ENCODE measurements around the gene PTX4. TPM values are rescaled to one million over a fixed set of nuclear protein-coding genes. Genes with fewer than 3 reads are reported as not detected.
A peak's percentile ranks its signal among the peaks of the same experiment; 100 is the strongest.

The PTX4 gene, protein sequence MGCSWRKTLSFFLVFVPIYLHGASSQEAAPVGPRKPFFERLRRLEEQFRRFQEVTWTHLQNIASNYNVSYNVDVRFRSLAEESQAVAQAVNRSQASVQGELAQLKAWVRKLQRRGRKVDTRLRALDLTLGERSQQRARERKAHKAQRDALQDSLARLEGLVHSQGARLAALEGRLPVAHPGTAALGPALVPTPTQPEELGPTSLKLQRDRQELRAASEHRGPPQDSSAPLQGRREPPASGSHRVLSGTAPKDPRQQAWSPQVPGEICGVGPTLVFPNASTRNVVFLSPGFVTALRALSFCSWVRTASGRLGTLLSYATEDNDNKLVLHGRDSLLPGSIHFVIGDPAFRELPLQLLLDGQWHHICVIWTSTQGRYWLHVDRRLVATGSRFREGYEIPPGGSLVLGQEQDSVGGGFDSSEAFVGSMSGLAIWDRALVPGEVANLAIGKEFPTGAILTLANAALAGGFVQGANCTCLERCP
- not detected for polyA plus RNA-seq (2013, experiment 1 of 2; ENCODE audit: insufficient read length)
- polyA plus RNA-seq (2013, experiment 2 of 2; ENCODE audit: insufficient read length): not detected

DNA sequence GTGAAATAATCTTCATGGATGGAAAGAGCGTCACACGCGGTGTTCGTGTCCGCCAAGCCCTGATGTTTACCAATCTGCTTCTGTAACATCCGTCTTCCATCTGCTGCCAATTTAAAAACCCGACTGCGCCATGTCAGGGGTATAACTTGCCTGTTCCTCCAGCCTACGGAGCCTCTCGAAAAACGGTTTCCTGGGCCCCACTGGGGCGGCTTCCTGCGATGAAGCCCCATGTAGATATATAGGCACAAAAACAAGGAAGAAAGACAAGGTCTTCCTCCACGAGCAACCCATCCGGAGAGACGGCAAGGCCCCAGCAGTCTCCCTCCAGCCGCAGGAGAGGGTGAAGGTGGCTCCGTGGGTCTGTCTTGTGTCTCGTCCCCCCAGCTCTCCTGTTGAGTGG lies at the start of gene PTX4:
PTX4 (minus strand) TSS at position 326 of the 400 bp plus-strand sequence; CDS start at position 291, 35 bp downstream.
- DNase-seq: no peak

DNA sequence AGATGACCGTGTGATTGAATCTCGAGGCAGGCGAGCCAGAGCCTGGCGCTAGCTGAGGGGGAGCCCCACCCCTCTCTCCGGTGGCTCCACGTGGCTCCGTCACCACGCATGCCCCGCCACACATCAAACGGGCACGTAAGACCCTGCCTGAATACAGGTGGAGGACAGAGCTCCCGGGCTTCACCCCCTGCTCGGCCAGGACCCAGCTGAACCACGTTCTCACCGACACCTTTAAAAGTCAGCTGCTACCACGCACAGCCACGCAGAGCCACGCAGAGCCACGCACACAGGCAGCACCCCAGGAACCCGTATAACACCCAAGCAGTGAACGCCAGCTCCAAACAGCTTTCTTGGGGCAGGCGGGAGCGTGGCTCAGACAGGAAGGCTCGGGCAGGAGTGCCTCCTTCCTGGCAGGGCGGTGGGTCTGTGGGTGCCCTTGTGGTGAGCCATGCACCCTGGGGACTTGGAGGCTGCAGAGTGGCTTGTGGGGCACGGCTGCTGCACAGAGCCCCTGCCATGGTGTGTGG lies 49.1 kb upstream of the PTX4 start:
- no peak for DNase-seq

DNA sequence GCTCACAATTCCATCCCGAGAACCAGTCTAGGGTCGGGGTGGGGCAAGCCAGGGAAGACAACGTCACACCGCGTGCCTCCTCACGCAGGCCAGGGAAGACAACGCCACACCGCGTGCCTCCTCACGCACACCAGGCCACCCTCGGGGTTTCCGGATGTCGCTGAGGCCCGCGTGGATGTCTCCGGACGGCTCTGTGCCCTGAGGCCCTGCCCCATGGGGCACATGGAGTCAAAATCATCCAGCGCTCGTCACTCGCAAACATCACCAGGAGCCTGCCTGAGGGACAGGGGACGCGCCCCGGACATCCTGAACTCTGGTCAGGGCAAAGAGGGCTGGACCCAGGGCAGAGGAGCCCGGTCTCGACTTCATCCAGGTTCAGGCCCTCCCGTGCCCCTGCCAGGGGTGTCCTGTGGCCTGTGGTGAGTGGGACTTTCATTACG lies 48.4 kb upstream of the PTX4 start:
- no peak for DNase-seq

DNA sequence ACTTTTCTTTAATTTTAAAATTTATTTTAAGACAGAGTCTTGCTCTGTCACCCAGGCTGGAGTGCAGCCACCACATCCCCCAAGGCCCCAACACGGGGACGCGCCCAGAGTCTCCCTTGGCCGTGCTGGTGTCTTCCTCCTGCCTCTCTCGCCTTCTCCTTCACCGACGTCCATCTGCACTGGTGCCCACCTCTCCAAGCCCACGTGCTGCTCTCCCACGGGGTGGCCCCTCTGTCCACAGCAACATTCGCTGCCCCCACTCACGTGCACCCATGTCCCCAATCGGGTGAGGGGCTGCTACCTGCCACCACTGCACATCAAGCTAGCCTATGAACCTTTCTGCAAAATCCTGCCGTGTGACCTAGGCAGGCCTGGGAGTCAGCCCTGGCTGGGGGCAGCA lies 47.9 kb upstream of the PTX4 start:
- DNase-seq: no peak

DNA sequence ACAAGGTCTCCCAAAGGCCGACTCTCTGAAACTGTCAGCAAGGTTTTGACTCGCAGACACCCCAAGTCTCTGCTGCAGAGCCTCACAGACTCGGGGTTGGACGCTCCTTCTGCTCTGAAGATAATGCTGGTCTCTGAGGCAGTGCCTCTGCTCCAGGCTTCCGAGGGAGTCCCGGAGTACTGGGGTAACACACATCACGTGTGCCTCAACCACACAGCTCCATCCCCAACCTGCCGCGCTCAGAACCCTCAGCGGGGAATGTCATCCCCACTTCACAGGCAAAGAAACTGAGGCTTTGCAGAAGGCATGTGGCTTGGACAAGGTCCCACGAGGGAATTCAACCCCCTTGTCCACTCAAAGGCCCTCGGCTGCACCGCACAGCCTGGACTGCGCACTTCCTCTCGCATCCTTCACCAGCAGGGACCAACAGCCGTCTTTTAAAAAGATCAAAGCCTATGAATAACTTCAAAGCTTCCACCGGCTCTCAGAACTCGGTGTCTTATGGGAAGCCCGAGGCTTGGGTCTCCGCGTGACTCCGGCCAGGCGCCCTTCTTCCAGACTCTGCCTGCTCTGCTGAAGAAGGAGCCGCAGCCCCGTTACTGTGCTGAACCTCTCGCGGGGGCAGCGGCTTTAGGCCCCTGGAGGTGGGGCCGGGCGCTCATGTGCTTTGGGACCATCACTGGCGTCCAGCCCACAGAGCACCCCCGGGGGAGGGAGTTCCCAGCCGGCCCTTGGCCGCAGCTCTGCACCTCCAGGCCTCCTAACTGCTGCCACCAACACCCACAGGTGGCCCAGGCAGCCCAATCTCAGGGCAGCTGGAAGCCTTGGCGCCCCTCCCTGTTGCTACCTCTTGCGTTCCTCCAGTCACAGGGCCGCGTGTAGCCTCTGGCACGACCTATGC lies 46.9 kb upstream of the PTX4 start:
- no peak for DNase-seq

DNA sequence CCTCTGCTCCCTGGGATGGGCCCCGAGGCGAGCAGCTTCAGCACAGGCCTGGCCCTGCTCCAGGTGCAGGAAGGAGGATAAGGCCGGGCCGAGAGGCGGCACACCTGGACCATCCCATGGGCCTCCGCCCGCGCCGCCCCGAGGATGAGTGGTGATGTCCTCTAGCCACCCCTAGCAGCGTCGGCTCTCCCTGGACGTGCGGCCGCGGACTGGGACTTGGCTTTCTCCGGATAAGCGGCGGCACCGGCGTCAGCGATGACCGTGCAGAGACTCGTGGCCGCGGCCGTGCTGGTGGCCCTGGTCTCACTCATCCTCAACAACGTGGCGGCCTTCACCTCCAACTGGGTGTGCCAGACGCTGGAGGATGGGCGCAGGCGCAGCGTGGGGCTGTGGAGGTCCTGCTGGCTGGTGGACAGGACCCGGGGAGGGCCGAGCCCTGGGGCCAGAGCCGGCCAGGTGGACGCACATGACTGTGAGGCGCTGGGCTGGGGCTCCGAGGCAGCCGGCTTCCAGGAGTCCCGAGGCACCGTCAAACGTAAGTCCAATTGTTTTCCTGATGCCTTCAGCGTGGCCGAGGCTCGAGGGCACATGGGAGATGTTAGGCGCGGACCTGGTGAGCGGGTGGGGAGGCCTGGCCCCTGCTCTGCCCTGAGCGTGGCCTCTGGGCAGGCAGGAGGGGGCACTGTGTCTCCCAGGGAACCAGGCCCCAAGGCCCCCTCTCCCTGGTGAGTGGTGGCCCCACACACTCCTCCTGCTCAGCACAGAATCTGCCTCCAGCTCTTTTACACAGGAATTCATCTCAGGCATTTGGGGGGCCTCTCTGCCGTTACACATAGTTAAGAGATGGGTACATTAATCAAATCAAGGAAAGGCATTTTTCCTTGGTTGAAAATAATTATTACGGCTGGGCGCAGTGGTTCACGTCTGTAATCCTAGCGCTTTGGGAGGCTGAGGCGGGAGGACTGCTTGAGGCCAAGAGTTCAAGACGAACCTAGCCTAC lies 45.6 kb upstream of the PTX4 start:
- DNase-seq: peak; percentile 32

DNA sequence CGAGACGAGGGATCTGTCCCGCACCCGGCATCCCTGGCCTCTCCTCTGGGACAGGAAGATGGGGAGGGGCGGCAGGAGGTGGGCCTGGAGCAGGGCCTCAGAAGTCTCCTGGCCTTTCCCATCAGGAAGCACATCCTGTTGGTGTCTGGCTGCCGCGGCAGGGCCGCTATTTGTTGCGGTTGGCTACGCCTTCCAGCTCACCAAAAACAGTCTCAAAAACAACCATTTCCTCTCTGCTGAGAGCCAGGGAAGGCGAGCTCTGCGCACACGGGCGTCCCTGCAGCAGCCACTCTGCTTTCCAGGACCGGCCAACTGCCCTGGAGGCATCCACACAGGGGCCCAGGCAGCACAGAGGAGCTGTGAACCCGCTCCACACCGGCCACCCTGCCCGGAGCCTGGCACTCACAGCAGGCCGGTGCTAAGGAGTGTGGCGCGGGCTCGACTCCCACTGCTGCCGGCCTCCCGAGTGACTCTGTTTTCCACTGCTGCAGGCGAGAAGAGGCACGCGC lies 44.8 kb upstream of the PTX4 start, which contains the start of gene TMEM204:
TMEM204 (plus strand) TSS at position 224 of the 509 bp plus-strand sequence. CDS start 610 bp downstream, outside the sequence.
- peak; percentile 80 for DNase-seq

DNA sequence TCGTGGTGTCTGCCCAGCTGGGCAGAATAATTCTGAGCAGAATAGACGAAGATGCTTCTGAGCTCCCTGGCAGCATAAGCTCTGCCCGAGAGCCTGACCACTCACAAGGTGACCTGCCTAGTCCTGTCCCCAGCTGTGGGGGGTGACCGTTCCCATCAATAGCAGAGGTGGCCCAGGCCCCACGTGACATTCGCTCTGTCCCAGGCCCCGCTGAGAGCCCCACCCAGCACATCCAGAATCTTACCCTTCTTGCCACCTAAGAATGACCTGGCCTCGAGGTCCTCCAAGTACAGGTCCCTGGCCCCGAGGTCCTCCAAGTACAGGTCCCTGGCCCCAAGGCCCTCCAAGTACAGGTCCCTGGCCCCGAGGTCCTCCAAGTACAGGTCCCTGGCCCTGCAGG lies 44.0 kb upstream of the PTX4 start:
- no peak for DNase-seq

DNA sequence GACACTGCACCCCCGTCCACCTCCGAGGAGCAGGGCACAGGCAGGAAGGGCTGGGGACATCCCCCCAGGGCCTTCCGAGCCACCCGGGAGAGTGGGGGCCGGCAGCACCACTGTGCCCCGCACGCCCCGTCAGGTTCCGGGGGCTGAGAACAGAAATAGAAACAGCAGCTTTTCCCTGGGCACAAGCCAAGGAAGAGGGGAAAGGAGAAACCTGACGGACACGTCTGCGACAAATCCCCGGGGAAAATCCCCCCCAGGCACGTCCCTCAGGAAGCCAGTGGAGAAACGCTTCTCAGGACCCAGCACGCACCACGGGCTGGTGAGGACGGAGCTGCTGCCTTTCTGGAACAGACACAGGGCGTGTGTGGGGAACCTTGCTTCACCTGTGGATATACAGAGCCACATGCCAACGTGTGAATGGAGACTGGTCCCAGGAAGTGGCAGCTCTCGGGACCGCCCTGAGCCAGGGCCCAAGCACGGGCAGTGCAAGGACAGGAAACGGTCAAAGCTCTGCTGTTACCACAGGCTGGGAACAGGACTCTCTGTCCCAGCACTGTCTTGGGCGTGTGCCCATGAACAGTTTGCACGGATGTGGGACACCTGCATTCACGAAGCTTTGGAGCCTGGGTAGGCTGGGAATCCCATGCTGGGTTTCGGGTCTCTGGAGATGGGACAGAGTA lies 43.5 kb upstream of the PTX4 start:
- no peak for DNase-seq

DNA sequence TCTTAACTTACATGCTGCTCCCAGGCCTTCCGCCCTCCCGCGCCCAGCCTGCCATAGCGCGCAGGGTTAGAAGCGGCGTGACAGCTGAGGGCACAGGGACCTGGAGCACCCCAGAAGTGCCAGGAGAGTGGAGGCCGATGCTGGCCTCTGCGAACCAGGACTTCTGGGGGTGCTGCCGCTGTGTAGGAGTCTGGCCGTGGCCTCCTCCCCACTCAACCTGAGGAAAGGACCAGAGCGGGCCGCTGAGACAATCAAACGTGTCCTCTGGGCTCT lies 42.8 kb upstream of the PTX4 start:
- no peak for DNase-seq

DNA sequence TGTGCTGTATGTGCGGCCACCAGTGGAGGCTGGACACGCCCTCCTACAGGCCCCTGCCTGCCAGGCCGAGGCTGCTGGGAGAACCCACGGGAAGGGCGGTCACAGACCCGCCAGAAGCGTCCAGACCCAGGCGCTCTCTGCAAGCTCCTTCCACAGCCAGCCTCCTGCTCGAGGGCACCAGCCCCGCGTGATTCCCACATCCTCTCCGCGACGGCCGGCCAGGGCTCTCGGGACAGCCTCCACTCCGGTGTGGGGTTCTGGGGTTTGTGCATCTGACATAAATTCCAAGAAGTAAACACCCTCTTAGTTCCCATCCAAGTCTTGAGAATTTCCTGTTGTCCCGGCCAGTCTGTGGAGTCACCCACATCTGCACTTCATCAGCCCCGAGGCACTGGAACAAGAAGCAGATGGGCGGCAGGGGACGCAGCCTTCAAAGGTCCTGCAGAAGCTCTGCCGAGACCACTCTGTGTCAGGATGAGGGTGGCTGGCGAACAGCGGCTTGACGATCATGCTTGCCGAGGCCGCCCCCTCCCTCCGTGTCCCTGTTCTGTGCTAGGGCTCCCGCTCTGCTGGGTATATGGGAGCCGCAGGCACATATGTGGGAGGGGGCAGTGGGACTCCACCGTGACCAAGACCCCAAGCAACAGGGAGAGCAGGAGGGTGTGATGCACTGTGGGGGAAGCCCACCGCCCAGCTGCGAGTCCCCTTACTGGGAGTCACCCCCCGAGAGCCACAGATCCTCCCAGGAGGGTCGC lies 42.3 kb upstream of the PTX4 start:
- peak; percentile 82 for DNase-seq

DNA sequence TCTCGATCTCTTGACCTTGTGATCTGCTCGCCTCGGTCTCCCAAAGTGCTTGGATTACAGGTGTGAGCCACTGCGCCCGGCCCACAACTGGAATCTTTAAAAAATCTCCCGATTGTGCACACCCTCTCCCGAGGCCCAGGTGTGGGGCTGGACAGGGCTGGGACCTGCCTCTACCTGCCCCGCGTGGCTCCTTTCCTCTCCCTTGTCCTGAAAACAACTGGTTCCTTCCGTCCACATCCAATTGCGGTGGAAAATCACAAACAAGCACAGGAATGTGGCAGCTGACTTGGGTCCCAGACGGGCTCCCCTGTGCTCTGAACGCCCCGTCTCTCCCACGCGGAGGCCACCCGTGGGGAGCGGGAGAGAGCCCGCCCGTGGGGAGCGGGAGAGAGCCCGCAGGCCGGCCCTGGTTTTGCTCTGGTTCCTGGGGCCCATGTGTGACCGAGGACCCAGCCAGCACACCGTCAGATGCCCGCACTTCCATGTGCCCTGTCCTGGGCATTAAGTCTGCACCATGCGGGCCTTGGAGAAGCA lies 41.7 kb upstream of the PTX4 start:
- DNase-seq: no peak

DNA sequence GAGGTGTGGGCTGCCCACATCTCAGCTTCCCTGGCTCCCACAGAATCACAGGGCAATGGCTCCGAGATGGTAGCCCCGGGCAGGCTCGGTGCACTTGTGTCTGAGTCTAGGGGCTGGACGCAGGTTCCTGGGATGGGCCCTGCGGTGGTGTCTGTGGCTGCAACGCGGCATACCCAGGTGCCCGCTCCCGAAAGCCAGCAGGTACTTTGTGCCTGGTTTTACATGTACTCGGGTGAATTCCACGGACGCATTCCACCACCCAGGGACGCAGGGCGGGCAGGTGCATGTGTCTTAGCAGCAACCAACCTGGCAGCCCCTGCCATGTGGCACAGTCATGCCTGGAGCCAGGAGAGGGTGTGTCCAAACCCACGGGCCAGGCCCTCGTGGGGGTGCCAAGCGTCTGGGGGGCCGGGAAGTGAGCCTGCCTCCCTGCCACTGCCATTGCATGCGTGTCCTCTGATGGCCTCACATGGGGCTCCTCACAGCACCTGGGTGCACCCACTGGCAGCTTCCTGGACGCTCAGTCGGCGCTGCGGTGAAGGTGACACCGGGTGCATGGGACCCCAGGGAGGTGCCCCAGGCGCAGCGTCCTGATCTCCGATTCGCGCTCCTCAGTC lies 40.3 kb upstream of the PTX4 start:
- DNase-seq: no peak

DNA sequence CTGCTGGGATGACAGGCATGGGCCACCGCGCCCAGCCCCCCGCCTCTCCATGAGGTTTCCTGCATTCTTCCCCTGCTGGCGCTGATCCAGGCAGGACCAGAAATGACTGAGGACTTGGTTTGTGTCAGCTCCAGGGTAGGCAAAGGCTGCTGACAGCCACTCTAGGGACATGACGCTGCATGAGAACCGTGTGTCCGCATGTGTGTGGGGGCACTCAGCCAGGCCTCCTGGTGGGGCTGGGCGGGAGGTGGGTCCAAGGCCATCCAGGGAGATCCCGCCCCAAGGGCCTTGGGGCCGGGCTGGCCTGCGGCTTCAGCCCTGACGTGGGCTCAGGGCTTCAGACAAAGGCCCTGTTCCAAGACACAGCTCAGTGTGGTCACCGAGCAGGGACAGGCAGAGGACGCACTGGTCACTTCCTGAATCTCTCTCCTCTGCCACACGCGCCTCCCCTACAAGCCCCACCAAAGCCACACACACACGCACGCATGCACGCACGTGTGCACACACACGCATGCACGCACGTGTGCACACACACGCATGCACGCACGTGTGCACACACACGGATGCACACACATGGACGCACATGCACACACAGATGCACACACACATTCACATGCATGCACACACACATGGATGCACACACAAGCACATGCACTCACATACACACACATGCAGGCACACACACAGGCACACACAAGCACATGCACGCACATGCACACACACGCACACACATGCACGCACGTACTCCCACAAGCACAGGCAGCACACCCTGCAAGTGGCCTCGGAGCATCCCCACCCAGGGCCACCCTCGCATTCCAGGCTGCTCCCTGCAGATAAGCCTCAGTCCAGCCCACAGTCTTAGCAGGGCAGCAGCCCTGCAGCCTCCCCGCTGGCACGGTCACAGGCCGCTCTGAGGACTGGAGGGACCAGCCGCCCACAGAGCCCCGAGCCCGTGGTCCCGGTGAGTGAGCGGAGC lies 39.4 kb upstream of the PTX4 start:
- peak; percentile 58 for DNase-seq

DNA sequence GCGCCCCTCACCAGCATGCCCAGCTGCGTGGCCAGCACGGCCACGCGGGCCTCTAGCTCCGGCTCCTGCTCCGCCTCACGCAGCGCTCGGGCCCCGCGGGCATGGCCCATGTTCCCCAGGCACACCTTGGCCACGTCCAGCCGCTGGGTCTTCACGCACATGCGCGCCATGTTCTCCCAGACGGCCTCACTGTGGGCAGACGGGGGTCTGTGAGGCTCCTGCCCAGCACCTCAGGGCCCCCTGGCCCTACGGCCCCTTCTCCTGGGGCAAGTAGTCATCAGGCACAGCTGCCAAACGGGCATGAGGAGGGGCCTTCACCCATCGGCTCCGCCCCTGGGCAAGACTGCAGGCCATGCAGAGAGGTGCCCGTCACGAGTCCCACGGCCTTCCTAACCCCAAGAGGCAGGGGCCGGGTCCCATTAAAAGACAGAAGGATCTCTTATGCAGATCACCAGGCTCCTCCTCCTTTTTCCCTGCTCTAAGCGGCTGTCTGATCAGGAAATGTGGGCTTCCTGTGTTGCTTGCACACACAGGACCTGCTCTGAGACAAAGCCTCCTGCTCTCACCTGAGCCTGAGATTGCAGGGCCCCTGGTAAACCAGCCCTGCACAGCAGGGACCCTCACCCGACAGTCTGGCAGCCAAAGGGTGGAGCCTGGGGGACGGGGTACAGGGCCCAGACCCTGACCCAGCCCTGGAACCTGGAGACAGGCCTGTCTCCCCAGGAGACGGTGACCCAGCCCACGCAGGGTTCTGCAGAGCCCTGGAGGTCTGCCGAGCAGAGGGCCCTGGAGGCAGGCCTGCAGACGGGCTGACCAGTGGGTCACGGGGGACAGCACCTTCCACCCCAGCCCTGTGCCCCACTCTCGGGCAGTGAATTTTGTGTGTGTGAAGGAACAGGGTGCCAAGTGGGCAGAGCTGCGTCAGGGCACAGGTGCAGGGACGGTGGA lies 38.1 kb upstream of the PTX4 start:
- no peak for DNase-seq

DNA sequence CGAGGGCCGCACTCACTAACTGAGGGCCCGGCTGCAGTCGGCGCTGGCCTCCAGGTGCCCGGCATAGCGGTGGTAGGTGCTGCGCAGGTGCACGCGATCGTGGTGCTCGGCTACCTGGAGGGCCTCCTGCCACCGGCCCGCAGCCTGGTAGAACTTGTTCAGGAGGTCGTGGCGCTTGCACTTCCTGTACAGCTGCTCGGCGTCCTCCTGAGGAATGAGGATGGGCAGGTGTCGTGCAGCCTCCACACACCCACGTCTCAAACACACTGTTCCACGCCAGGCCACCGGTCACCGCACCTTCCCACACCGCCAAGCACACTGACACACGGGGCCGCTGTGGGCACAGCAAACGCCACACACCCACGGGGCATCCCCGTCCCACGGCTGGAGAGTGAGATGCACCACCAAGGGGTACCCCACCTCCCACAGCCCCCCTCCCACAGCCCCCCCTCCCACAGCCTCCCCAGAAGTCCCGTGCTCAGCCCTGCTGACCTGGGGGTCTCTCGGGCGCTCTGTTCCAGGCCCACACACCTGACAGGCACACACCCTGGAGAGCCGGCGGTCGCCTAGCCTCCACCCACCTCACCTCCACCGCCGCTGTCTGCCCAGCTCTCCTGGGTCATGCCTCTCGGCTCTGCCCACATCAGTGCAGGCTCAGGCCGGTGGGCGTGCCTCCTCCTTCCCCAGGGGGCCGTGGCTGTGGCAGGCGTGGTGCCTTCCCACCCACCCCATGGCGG lies 37.3 kb upstream of the PTX4 start:
- no peak for DNase-seq

Data from fibroblast of skin of scalp (primary cell).